ENCODE measurements around the gene LRP2. TPM values are rescaled to one million over a fixed set of nuclear protein-coding genes. Genes with fewer than 3 reads are reported as not detected.
A peak's percentile ranks its signal among the peaks of the same experiment; 100 is the strongest.
"Not testable (repeated sequence)": the region's sequence is repeated elsewhere in the genome, so short reads cannot be mapped to it uniquely, and the experiment has no call there.

LRP2 gene
- total RNA-seq, 2 experiments from 2014 or later, result 1.4 to 1.6 TPM

GRCh38 chr2:169162613-169163012 is 199.7 kb downstream of the LRP2 start:
- H3K4me3 Mint-ChIP-seq, result no peak overlapping the region
- H3K36me3 Mint-ChIP-seq, result no peaks in the 10 kb centered on the region
- no peak for DNase-seq
- H3K9me3 Mint-ChIP-seq, result no peaks in the 10 kb centered on the region
- no peak overlapping the region for H3K27ac Mint-ChIP-seq
- H3K27me3 Mint-ChIP-seq, result peaks cover 16% of the 10 kb centered on the region
- H3K4me1 Mint-ChIP-seq, result no peaks in the 10 kb centered on the region

- Mint-ChIP-seq H3K9me3 (no peaks in the 10 kb centered on the region), H3K4me1 (no peaks in the 10 kb centered on the region), H3K27ac (no peak overlapping the region), H3K4me3 (no peak overlapping the region), H3K36me3 (no peaks in the 10 kb centered on the region), H3K27me3 (peaks cover 24% of the 10 kb centered on the region)
- no peak for DNase-seq
Observed at GRCh38 chr2:169160926-169161481, 201.3 kb downstream of the LRP2 start.

GRCh38 chr2:169159686-169160085 is 202.6 kb downstream of the LRP2 start:
- H3K27ac Mint-ChIP-seq, result no peak overlapping the region
- H3K27me3 Mint-ChIP-seq, result peaks cover 21% of the 10 kb centered on the region
- no peak for DNase-seq

GRCh38 chr2:169158874-169159273 is 203.5 kb downstream of the LRP2 start:
- no peak overlapping the region for H3K4me3 Mint-ChIP-seq
- peaks cover 21% of the 10 kb centered on the region for H3K27me3 Mint-ChIP-seq
- H3K36me3 Mint-ChIP-seq, result peaks cover 3% of the 10 kb centered on the region
- peaks cover 5% of the 10 kb centered on the region for H3K9me3 Mint-ChIP-seq
- H3K4me1 Mint-ChIP-seq, result no peaks in the 10 kb centered on the region
- no peak overlapping the region for H3K27ac Mint-ChIP-seq
- no peak for DNase-seq

More at GRCh38 chr2:169159686-169160085, 202.6 kb downstream of the LRP2 start:
- Mint-ChIP-seq H3K4me3 (no peak overlapping the region), H3K36me3 (no peaks in the 10 kb centered on the region), H3K9me3 (peaks cover under 1% of the 10 kb centered on the region), H3K4me1 (no peaks in the 10 kb centered on the region)

GRCh38 chr2:169146220-169146619 is 216.1 kb downstream of the LRP2 start:
- no peaks in the 10 kb centered on the region for H3K9me3 Mint-ChIP-seq
- H3K27me3 Mint-ChIP-seq, result no peaks in the 10 kb centered on the region
- no peak overlapping the region for H3K4me3 Mint-ChIP-seq
- H3K4me1 Mint-ChIP-seq, result no peaks in the 10 kb centered on the region
- DNase-seq, result no peak
- no peaks in the 10 kb centered on the region for H3K36me3 Mint-ChIP-seq
- no peak overlapping the region for H3K27ac Mint-ChIP-seq

GRCh38 chr2:169143998-169144397 is 218.3 kb downstream of the LRP2 start:
- Mint-ChIP-seq H3K27ac (no peak overlapping the region), H3K4me3 (no peak overlapping the region), H3K27me3 (no peaks in the 10 kb centered on the region), H3K4me1 (no peaks in the 10 kb centered on the region), H3K9me3 (no peaks in the 10 kb centered on the region), H3K36me3 (no peaks in the 10 kb centered on the region)
- no peak for DNase-seq

GRCh38 chr2:169141713-169142352 is 220.5 kb downstream of the LRP2 start:
- Mint-ChIP-seq H3K27ac (no peak overlapping the region), H3K9me3 (no peaks in the 10 kb centered on the region), H3K27me3 (no peaks in the 10 kb centered on the region), H3K4me3 (no peak overlapping the region), H3K36me3 (no peaks in the 10 kb centered on the region), H3K4me1 (no peaks in the 10 kb centered on the region)
- DNase-seq, result peak; percentile 37

- H3K36me3 Mint-ChIP-seq, result no peaks in the 10 kb centered on the region
- H3K4me3 Mint-ChIP-seq, result no peak overlapping the region
Observed at GRCh38 chr2:169139993-169140767, 222.2 kb downstream of the LRP2 start.

GRCh38 chr2:169139145-169139544 is 223.2 kb downstream of the LRP2 start:
- DNase-seq, result no peak
- H3K27ac Mint-ChIP-seq, result no peak overlapping the region

More at GRCh38 chr2:169139993-169140767, 222.2 kb downstream of the LRP2 start:
- H3K27me3 Mint-ChIP-seq, result no peaks in the 10 kb centered on the region
- H3K27ac Mint-ChIP-seq, result no peak overlapping the region
- no peaks in the 10 kb centered on the region for H3K4me1 Mint-ChIP-seq
- no peak for DNase-seq
- no peaks in the 10 kb centered on the region for H3K9me3 Mint-ChIP-seq

GRCh38 chr2:169137924-169138323 is 224.4 kb downstream of the LRP2 start:
- DNase-seq, result no peak
- Mint-ChIP-seq H3K27ac (no peak overlapping the region), H3K36me3 (no peaks in the 10 kb centered on the region), H3K9me3 (no peaks in the 10 kb centered on the region), H3K27me3 (no peaks in the 10 kb centered on the region), H3K4me3 (no peak overlapping the region), H3K4me1 (no peaks in the 10 kb centered on the region)

More at GRCh38 chr2:169139145-169139544, 223.2 kb downstream of the LRP2 start:
- no peaks in the 10 kb centered on the region for H3K9me3 Mint-ChIP-seq
- H3K27me3 Mint-ChIP-seq, result no peaks in the 10 kb centered on the region
- H3K4me1 Mint-ChIP-seq, result no peaks in the 10 kb centered on the region
- no peak overlapping the region for H3K4me3 Mint-ChIP-seq
- no peaks in the 10 kb centered on the region for H3K36me3 Mint-ChIP-seq

- H3K4me1 Mint-ChIP-seq, result no peaks in the 10 kb centered on the region
- DNase-seq, result no peak
- H3K36me3 Mint-ChIP-seq, result no peaks in the 10 kb centered on the region
- no peaks in the 10 kb centered on the region for H3K27me3 Mint-ChIP-seq
- no peak overlapping the region for H3K27ac Mint-ChIP-seq
- no peaks in the 10 kb centered on the region for H3K9me3 Mint-ChIP-seq
- no peak overlapping the region for H3K4me3 Mint-ChIP-seq
Observed at GRCh38 chr2:169136885-169137534, 225.3 kb downstream of the LRP2 start.

- H3K4me1 Mint-ChIP-seq, H3K27me3 Mint-ChIP-seq, H3K36me3 Mint-ChIP-seq, DNase-seq, H3K4me3 Mint-ChIP-seq, H3K27ac Mint-ChIP-seq, H3K9me3 Mint-ChIP-seq: not testable (repeated sequence)
Observed at GRCh38 chr2:169136428-169136827, 225.9 kb downstream of the LRP2 start.

GRCh38 chr2:169134272-169134671 is 228.1 kb downstream of the LRP2 start:
- not testable (repeated sequence) for H3K9me3 Mint-ChIP-seq, H3K4me1 Mint-ChIP-seq, H3K27ac Mint-ChIP-seq, H3K27me3 Mint-ChIP-seq, DNase-seq, H3K36me3 Mint-ChIP-seq, H3K4me3 Mint-ChIP-seq

- Mint-ChIP-seq H3K4me1 (no peaks in the 10 kb centered on the region), H3K27ac (no peak overlapping the region), H3K36me3 (no peaks in the 10 kb centered on the region), H3K27me3 (no peaks in the 10 kb centered on the region), H3K9me3 (no peaks in the 10 kb centered on the region), H3K4me3 (no peak overlapping the region)
- no peak for DNase-seq
Observed at GRCh38 chr2:169131587-169132512, 230.5 kb downstream of the LRP2 start.
